ENCODE results near the gene NXF3. TPM values are rescaled to one million over a fixed set of nuclear protein-coding genes. Genes with fewer than 3 reads are reported as not detected.
"Not testable (repeated sequence)": the region's sequence is repeated elsewhere in the genome, so short reads cannot be mapped to it uniquely, and the experiment has no call there.

Gene NXF3
- total RNA-seq, 1 donor from 2014 or later = not detected

GRCh38 chrX:103081051-103081450, 11.9 kb downstream of the NXF3 start:
- H3K9me3 Mint-ChIP-seq = no peaks in the 10 kb centered on the region
- no peaks in the 10 kb centered on the region for H3K36me3 Mint-ChIP-seq (ENCODE audit: low read depth)
- no peaks in the 10 kb centered on the region for H3K27me3 Mint-ChIP-seq

GRCh38 chrX:103073467-103073866, 19.5 kb downstream of the NXF3 start:
- Mint-ChIP-seq H3K9me3 (no peaks in the 10 kb centered on the region), H3K36me3 (ENCODE audit: low read depth) (no peaks in the 10 kb centered on the region), H3K4me3 (no peak overlapping the region), H3K27me3 (no peaks in the 10 kb centered on the region), H3K27ac (no peak overlapping the region), H3K4me1 (no peaks in the 10 kb centered on the region)
- no peak for DNase-seq
- intact Hi-C loops (cut with micrococcal nuclease) = no loop called here

More at GRCh38 chrX:103081051-103081450, 11.9 kb downstream of the NXF3 start:
- no peak for DNase-seq
- no peak overlapping the region for H3K27ac Mint-ChIP-seq
- no peak overlapping the region for H3K4me3 Mint-ChIP-seq
- H3K4me1 Mint-ChIP-seq = no peaks in the 10 kb centered on the region
- intact Hi-C loops (cut with micrococcal nuclease) = no loop called here

- H3K27ac Mint-ChIP-seq = no peak overlapping the region
- H3K4me3 Mint-ChIP-seq = no peak overlapping the region
- DNase-seq = no peak
- H3K36me3 Mint-ChIP-seq (ENCODE audit: low read depth) = no peaks in the 10 kb centered on the region
- intact Hi-C loops (cut with micrococcal nuclease) = no loop called here
- H3K9me3 Mint-ChIP-seq = no peaks in the 10 kb centered on the region
- H3K4me1 Mint-ChIP-seq = no peaks in the 10 kb centered on the region
- H3K27me3 Mint-ChIP-seq = peaks cover 11% of the 10 kb centered on the region
Measured at GRCh38 chrX:103066606-103067005, 26.3 kb downstream of the NXF3 start.

GRCh38 chrX:103063918-103064434, 29.0 kb downstream of the NXF3 start, which contains the start of gene BEX1:
Gene BEX1, minus strand, starts transcription at chrX:103064171. Its CDS starts 897 bp downstream, at chrX:103063274.
- no peaks in the 10 kb centered on the region for H3K36me3 Mint-ChIP-seq (ENCODE audit: low read depth)
- H3K9me3 Mint-ChIP-seq = no peaks in the 10 kb centered on the region
- H3K27ac Mint-ChIP-seq = no peak within 1 kb of the TSS
- intact Hi-C loops (cut with micrococcal nuclease) = no loop called here
- no peaks in the 10 kb centered on the region for H3K4me1 Mint-ChIP-seq
- no peak for DNase-seq
- H3K27me3 Mint-ChIP-seq = peaks cover 11% of the 10 kb centered on the region
- H3K4me3 Mint-ChIP-seq = no peak within 1 kb of the TSS

GRCh38 chrX:103063191-103063845, 29.6 kb downstream of the NXF3 start:
- no peak overlapping the region for H3K4me3 Mint-ChIP-seq
- no peaks in the 10 kb centered on the region for H3K36me3 Mint-ChIP-seq (ENCODE audit: low read depth)
- no peaks in the 10 kb centered on the region for H3K4me1 Mint-ChIP-seq
- intact Hi-C loops (cut with micrococcal nuclease) = no loop called here
- no peak overlapping the region for H3K27ac Mint-ChIP-seq
- H3K27me3 Mint-ChIP-seq = peaks cover 11% of the 10 kb centered on the region
- DNase-seq = no peak
- H3K9me3 Mint-ChIP-seq = no peaks in the 10 kb centered on the region

- no peak for DNase-seq
- Mint-ChIP-seq H3K27ac (no peak overlapping the region), H3K4me3 (no peak overlapping the region), H3K36me3 (ENCODE audit: low read depth) (no peaks in the 10 kb centered on the region), H3K4me1 (no peaks in the 10 kb centered on the region), H3K27me3 (peaks cover 11% of the 10 kb centered on the region), H3K9me3 (no peaks in the 10 kb centered on the region)
- intact Hi-C loops (cut with micrococcal nuclease) = no loop called here
Measured at GRCh38 chrX:103061486-103061885, 31.5 kb downstream of the NXF3 start.

GRCh38 chrX:103056902-103057301, 36.0 kb downstream of the NXF3 start:
- no peaks in the 10 kb centered on the region for H3K27me3 Mint-ChIP-seq
- no peaks in the 10 kb centered on the region for H3K4me1 Mint-ChIP-seq
- intact Hi-C loops (cut with micrococcal nuclease) = no loop called here
- no peaks in the 10 kb centered on the region for H3K9me3 Mint-ChIP-seq
- H3K27ac Mint-ChIP-seq = no peak overlapping the region
- no peaks in the 10 kb centered on the region for H3K36me3 Mint-ChIP-seq (ENCODE audit: low read depth)
- DNase-seq = no peak
- no peak overlapping the region for H3K4me3 Mint-ChIP-seq

- DNase-seq = no peak
- no peaks in the 10 kb centered on the region for H3K36me3 Mint-ChIP-seq (ENCODE audit: low read depth)
- no peak overlapping the region for H3K27ac Mint-ChIP-seq
- no peaks in the 10 kb centered on the region for H3K4me1 Mint-ChIP-seq
- H3K4me3 Mint-ChIP-seq = no peak overlapping the region
- intact Hi-C loops (cut with micrococcal nuclease) = no loop called here
- H3K9me3 Mint-ChIP-seq = no peaks in the 10 kb centered on the region
- H3K27me3 Mint-ChIP-seq = peaks cover 3% of the 10 kb centered on the region
Measured at GRCh38 chrX:103052625-103053024, 40.3 kb downstream of the NXF3 start.

GRCh38 chrX:103051260-103051789, 41.6 kb downstream of the NXF3 start:
- H3K4me1 Mint-ChIP-seq = no peaks in the 10 kb centered on the region
- H3K27me3 Mint-ChIP-seq = peaks cover 3% of the 10 kb centered on the region
- intact Hi-C loops (cut with micrococcal nuclease) = no loop called here
- H3K9me3 Mint-ChIP-seq = no peaks in the 10 kb centered on the region
- DNase-seq = no peak
- H3K4me3 Mint-ChIP-seq = no peak overlapping the region
- H3K27ac Mint-ChIP-seq = no peak overlapping the region
- H3K36me3 Mint-ChIP-seq (ENCODE audit: low read depth) = no peaks in the 10 kb centered on the region

GRCh38 chrX:103033371-103033770, 59.6 kb downstream of the NXF3 start:
- H3K27me3 Mint-ChIP-seq; H3K36me3 Mint-ChIP-seq (ENCODE audit: low read depth); intact Hi-C loops (cut with micrococcal nuclease); H3K9me3 Mint-ChIP-seq; H3K4me1 Mint-ChIP-seq; DNase-seq; H3K4me3 Mint-ChIP-seq; H3K27ac Mint-ChIP-seq: not testable (repeated sequence)

Other genes starting within 250 kb of the NXF3 start
- 0.26 and 0.68 TPM in 2 replicates for gene RAB40AL, start 155.9 kb downstream of the NXF3 start, total RNA-seq
- not detected in 2 replicates for gene BEX1, start 29.0 kb downstream of the NXF3 start, total RNA-seq
- 4.2 and 5.9 TPM in 2 replicates for gene BEX4, start 122.0 kb upstream of the NXF3 start, total RNA-seq
- gene TCEAL8, start 162.0 kb upstream of the NXF3 start, total RNA-seq = 22.1 and 23.5 TPM in 2 replicates
- gene TCEAL5, start 183.6 kb upstream of the NXF3 start, total RNA-seq = not detected in 2 replicates
- gene BEX2, start 217.8 kb upstream of the NXF3 start, total RNA-seq = 3.4 and 3.6 TPM in 2 replicates
- gene TCEAL7, start 237.1 kb upstream of the NXF3 start, total RNA-seq = not detected in 2 replicates